ENCODE measurements around the gene MEIS2. TPM values are rescaled to one million over a fixed set of nuclear protein-coding genes. Genes with fewer than 3 reads are reported as not detected.

Gene MEIS2
- total RNA-seq, 1 donor from 2014 or later, result 35.6 TPM

- Histone ChIP-seq H3K27ac (ENCODE audit: low read depth, low read length) (no peak overlapping the region), H3K4me2 (ENCODE audit: low read length) (no peak overlapping the region), H3K36me3 (ENCODE audit: insufficient read depth, low read length) (no peaks in the 10 kb centered on the region), H4K20me1 (ENCODE audit: insufficient read depth, low read length) (no peaks in the 10 kb centered on the region), H3K79me2 (ENCODE audit: insufficient read depth, low read length) (no peaks in the 10 kb centered on the region), H3K4me1 (ENCODE audit: insufficient read depth, low read length) (no peaks in the 10 kb centered on the region), H3K9me3 (ENCODE audit: insufficient read depth, low read depth, low read length) (no peaks in the 10 kb centered on the region), H3K9ac (ENCODE audit: low read length) (no peak overlapping the region), H3K4me3 (ENCODE audit: insufficient read depth, low read depth, low read length) (no peak overlapping the region), H3K27me3 (ENCODE audit: insufficient read depth, low read length) (no peaks in the 10 kb centered on the region), H2AFZ (ENCODE audit: low read depth, low read length) (no peak overlapping the region)
- no peaks in the 10 kb centered on the region for H3K4me1 Mint-ChIP-seq (ENCODE audit: low read depth, unreplicated experiment)
- peaks cover 3% of the 10 kb centered on the region for H3K9me3 Mint-ChIP-seq (ENCODE audit: unreplicated experiment)
- no peaks in the 10 kb centered on the region for H3K36me3 Mint-ChIP-seq (ENCODE audit: low read depth, unreplicated experiment)
- TF ChIP-seq CTCF (IDR thresholded peaks at IDR 0.05; ENCODE audit: insufficient read depth, low read depth, low read length) (no peak), EZH2 (IDR thresholded peaks at IDR 0.05; ENCODE audit: insufficient read depth, low read length) (no peak)
- no peak overlapping the region for H3K4me3 Mint-ChIP-seq (ENCODE audit: unreplicated experiment)
- no peaks in the 10 kb centered on the region for H3K27me3 Mint-ChIP-seq (ENCODE audit: low read depth, unreplicated experiment)
- FAIRE-seq, result no peak
- DNase-seq (ENCODE audit: low read depth), result no peak
- no peak overlapping the region for H3K27ac Mint-ChIP-seq (ENCODE audit: unreplicated experiment)
Observed at GRCh38 chr15:36850864-36851263, 249.5 kb downstream of the MEIS2 start.

- peaks cover 6% of the 10 kb centered on the region for H3K4me1 Mint-ChIP-seq (ENCODE audit: low read depth, unreplicated experiment)
- Histone ChIP-seq H3K9me3 (ENCODE audit: insufficient read depth, low read depth, low read length) (no peaks in the 10 kb centered on the region), H2AFZ (ENCODE audit: low read depth, low read length) (no peak overlapping the region), H4K20me1 (ENCODE audit: insufficient read depth, low read length) (no peaks in the 10 kb centered on the region), H3K36me3 (ENCODE audit: insufficient read depth, low read length) (no peaks in the 10 kb centered on the region), H3K4me3 (ENCODE audit: insufficient read depth, low read depth, low read length) (no peak overlapping the region), H3K27ac (ENCODE audit: low read depth, low read length) (no peak overlapping the region), H3K4me1 (ENCODE audit: insufficient read depth, low read length) (no peaks in the 10 kb centered on the region), H3K9ac (ENCODE audit: low read length) (no peak overlapping the region), H3K79me2 (ENCODE audit: insufficient read depth, low read length) (no peaks in the 10 kb centered on the region), H3K4me2 (ENCODE audit: low read length) (no peak overlapping the region), H3K27me3 (ENCODE audit: insufficient read depth, low read length) (no peaks in the 10 kb centered on the region)
- no peak for FAIRE-seq
- no peak for DNase-seq (ENCODE audit: low read depth)
- no peaks in the 10 kb centered on the region for H3K9me3 Mint-ChIP-seq (ENCODE audit: unreplicated experiment)
- no peaks in the 10 kb centered on the region for H3K36me3 Mint-ChIP-seq (ENCODE audit: low read depth, unreplicated experiment)
- H3K27me3 Mint-ChIP-seq (ENCODE audit: low read depth, unreplicated experiment), result peaks cover 8% of the 10 kb centered on the region
- TF ChIP-seq EZH2 (IDR thresholded peaks at IDR 0.05; ENCODE audit: insufficient read depth, low read length) (no peak), CTCF (IDR thresholded peaks at IDR 0.05; ENCODE audit: insufficient read depth, low read depth, low read length) (no peak)
- no peak overlapping the region for H3K27ac Mint-ChIP-seq (ENCODE audit: unreplicated experiment)
- no peak overlapping the region for H3K4me3 Mint-ChIP-seq (ENCODE audit: unreplicated experiment)
Observed at GRCh38 chr15:36845270-36845669, 255.1 kb downstream of the MEIS2 start.

GRCh38 chr15:36844534-36844998 lies 255.8 kb downstream of the MEIS2 start:
- no peaks in the 10 kb centered on the region for H3K9me3 ChIP-seq (ENCODE audit: insufficient read depth, low read depth, low read length)
- DNase-seq (ENCODE audit: low read depth) (peak; percentile 36), FAIRE-seq (peak; percentile 39)
- Mint-ChIP-seq H3K27ac (ENCODE audit: unreplicated experiment) (no peak overlapping the region), H3K9me3 (ENCODE audit: unreplicated experiment) (no peaks in the 10 kb centered on the region), H3K27me3 (ENCODE audit: low read depth, unreplicated experiment) (peaks cover 8% of the 10 kb centered on the region), H3K36me3 (ENCODE audit: low read depth, unreplicated experiment) (no peaks in the 10 kb centered on the region), H3K4me1 (ENCODE audit: low read depth, unreplicated experiment) (peaks cover 6% of the 10 kb centered on the region), H3K4me3 (ENCODE audit: unreplicated experiment) (no peak overlapping the region)
- H3K27ac ChIP-seq (ENCODE audit: low read depth, low read length), result no peak overlapping the region
- H3K79me2 ChIP-seq (ENCODE audit: insufficient read depth, low read length), result no peaks in the 10 kb centered on the region
- no peaks in the 10 kb centered on the region for H3K4me1 ChIP-seq (ENCODE audit: insufficient read depth, low read length)
- H4K20me1 ChIP-seq (ENCODE audit: insufficient read depth, low read length), result no peaks in the 10 kb centered on the region
- no peaks in the 10 kb centered on the region for H3K36me3 ChIP-seq (ENCODE audit: insufficient read depth, low read length)
- no peak overlapping the region for H2AFZ ChIP-seq (ENCODE audit: low read depth, low read length)
- TF ChIP-seq EZH2 (IDR thresholded peaks at IDR 0.05; ENCODE audit: insufficient read depth, low read length), result no peak
- no peak for TF ChIP-seq CTCF (IDR thresholded peaks at IDR 0.05; ENCODE audit: insufficient read depth, low read depth, low read length)
- no peak overlapping the region for H3K4me3 ChIP-seq (ENCODE audit: insufficient read depth, low read depth, low read length)
- no peaks in the 10 kb centered on the region for H3K27me3 ChIP-seq (ENCODE audit: insufficient read depth, low read length)
- no peak overlapping the region for H3K9ac ChIP-seq (ENCODE audit: low read length)
- peak overlapping the region; percentile 21 for H3K4me2 ChIP-seq (ENCODE audit: low read length)

Data from astrocyte (in vitro differentiated cells and primary cell).